GM19438 (cell line): ENCODE measurements around the gene TNFRSF19.

Source experiments
- ATAC-seq: cut with Tn5 transposase; IDR thresholded peaks from one replicate; pipeline ENCODE4 v1.9.1; 2021; ENCODE audit warnings: low read depth; ENCODE audit not compliant: unreplicated experiment

The TNFRSF19 gene

DNA sequence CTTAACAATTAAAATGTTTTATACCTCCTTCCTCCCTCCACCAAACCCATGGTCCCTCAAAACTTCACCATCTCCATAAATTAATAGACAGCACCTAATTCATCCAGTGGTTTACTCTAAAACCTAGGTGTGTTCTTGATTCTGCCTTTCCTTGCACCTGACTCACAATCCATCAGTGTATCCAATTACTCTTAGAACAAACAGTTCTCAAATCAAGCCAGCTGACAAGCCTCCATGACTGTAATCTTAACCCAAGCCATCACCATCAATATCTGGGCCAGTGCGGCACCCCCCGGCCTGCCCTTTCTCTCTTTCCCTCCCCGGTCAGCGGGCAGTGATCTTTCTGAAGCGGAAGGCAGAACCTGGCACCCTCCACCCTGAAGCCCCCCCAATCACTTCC lies 75.6 kb downstream of the TNFRSF19 start:
- no peak for ATAC-seq

DNA sequence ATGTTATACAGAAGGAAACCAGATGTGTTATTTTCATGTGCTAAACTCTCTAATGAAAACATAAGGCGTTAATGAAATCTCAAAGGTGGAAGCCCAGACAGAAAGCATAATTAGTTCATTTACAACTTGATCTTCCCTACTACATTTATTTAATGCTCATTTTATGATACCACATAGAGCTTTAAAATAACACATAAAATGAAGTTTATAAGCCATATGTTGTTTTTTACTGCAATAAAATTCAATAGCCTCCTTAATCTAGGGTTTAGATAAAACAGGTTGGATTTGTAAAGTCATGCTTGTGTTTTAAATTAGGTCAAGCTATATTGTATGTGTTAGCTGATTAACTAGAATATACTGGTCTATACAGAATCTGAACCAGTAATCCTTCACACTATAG lies 81.2 kb downstream of the TNFRSF19 start:
- ATAC-seq, result no peak

DNA sequence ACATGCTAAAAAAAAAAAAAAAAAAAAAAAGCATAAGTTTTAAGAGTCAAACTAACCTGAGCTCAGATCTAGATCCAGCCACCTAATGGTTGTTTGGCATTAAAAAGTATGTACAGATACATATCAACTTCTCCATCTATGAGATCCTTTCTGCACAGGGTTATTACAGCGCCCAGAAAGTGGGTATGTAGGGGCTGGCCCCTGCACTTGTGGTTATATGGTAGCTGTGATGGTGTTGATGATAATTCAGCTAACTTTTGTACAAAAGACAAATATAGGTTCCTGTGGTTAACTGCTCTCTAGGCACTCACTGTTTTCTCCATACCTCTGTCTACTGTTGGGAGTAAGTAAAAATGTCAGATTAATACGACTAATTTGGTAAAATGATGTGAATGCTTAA lies 81.7 kb downstream of the TNFRSF19 start:
- no peak for ATAC-seq

DNA sequence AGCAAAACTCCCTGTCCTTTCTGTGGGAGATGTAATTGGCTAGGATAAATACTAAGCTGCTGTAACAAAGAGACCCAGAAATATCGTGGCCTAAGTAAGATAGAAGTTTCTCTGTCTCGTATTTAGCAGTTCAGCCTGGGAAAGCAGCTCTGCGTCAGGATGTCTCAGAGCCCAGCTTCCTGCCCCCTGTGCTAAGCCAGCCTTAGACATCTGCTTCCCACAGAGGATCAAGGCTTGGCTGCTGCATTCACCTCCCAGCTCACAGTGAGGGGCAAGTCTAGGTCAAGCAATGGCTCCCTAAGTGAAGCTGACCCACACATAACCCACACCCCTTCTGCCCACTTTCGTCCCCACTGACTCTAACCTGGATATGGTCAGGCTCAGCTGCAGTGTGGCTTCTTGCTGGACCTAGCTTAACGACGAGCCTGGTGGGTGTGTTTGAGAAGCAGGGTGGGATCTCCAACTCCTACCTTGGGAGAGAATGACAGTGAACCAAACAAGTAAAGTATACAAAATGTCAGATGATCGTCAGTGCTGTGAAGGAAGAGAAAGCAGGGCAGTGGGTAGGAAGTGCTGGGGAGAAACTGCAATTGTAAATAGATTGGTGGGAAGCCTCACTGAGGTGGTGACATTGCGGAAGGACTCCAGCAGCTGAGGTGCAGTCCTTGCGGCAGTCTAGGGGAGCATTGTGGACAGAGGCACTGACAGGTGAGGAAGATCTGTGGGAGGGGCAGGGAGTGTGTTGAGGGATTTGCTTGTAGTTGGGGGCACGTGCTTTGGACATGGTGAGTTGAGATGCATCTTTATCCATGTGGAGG lies 82.9 kb downstream of the TNFRSF19 start:
- no peak for ATAC-seq

DNA sequence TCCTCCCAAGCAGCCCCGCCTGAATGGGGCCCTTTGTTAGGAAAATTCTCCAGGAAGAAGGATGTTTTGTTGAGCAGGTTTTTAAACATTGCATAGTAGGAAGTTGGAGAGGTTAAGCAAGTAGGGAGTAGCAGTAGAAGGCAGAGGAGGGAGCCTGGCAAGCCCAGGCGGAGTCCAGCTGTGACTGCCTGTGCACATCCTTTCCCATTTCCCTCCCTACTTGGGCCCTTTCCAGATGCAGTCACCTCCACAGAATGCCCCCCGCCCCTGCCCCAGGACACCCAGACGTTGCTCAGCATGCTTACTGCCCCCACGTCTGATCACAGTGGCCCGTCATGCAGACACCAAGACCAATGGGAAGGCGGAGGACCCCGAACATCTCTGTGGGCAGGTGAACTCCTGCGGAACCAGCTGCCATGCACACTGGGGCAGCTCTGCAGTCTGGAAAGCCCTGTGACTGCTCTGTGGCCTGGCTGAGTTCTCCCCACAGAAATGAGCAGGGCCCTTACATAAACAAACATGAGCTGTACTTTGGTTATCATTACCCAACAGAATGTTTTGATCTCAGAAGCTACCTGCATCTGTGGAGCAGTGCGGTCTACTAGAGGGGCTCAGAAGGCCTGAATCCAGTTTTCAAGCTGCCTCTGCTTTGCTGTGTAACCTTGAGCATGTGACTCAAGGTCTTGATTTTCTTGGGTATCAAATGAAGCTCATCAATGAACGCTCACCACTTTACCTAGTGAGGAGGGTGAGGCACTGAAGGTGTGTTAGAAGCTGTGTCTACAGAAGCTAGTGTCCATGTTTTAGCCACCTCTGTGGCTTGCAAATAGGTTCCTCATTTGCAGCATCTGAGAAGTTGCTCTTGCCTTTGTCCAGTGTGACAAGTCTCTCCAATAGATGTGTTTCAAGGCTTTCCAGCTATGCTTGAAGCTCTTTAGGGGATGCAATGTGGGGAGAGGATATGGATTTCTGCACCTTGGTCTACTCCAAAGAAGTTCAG lies 84.2 kb downstream of the TNFRSF19 start:
- no peak for ATAC-seq

DNA sequence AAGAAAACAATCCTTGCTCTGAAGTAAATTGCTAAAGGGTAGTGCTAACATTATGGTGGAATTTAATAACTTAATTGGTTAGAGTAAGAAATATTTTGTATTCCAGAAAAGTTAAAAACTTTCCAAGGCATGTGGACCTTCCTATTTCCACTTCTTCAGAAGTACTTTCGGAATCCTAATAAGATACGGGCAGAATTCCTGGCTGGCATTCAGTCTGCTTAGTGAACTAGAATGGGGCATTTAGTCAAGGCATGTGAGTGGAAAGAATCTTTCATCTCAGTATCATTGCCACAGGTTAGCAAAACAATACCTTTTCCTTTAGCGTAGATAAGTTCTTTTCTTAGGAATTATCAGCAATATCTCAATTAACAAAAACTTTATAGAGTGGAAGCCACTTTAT lies 85.1 kb downstream of the TNFRSF19 start:
- ATAC-seq, result no peak

DNA sequence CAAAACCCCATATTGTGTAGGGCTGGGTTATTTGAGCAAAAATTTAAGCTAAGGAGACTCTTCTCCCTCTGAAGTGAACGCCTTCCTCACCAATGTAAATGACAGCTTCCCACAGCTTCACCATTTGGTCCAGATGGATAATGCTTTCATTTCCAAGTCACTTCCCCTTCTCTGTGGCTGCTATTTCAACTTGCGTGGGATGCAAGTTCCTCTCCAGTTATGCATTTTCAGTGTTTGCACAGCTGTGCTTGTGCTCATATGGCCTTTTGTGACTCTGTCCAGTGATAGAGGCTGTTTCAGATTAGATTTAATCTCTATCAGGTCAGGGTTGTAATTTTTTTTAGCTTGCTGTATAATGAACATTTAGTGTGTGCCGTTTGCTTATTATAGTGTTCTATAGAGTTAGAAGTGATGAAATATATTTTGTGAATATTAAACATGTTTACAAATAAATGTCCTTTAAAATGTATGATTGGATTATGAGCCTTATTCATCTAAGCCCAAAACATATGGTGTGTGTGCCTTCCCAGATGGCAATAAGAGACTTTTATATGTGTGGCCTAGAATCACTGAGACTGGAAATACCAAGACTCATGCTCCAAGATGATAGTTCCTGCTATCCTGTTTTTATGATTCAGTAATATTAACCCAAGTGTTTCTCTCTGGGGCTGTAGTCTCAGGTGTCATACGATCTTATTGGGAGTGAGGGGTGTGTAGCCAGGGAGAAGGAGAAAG lies 86.6 kb downstream of the TNFRSF19 start:
- ATAC-seq, result no peak

GRCh38 chr13:23658929-23659541 lies 88.8 kb downstream of the TNFRSF19 start:
- no peak for ATAC-seq

- no peak for ATAC-seq
These were observed 90.0 kb downstream of the TNFRSF19 start for GRCh38 chr13:23660249-23660648.

DNA sequence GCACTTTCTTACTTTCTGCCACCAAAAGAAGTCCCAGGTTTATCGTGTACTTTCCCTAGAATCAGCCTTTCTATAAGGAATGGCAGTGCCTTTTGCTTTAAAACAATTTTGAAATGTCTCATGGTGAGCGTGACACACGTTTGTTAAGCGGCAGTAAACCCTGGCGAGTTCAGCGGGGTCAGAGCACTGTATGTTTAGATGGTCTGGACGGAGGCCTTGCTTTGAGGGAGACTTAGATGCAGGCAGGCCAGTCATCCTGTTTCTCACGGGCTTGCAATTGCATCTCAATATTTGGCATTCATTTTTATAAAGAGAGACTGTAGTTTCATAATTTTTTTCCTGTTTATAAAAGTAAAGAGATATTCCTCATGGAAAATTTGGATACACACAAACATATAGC lies 96.4 kb downstream of the TNFRSF19 start:
- ATAC-seq, result no peak

GRCh38 chr13:23667750-23668149 lies 97.5 kb downstream of the TNFRSF19 start:
- no peak for ATAC-seq

- ATAC-seq, result no peak
These were observed 98.3 kb downstream of the TNFRSF19 start for GRCh38 chr13:23668562-23668961.

DNA sequence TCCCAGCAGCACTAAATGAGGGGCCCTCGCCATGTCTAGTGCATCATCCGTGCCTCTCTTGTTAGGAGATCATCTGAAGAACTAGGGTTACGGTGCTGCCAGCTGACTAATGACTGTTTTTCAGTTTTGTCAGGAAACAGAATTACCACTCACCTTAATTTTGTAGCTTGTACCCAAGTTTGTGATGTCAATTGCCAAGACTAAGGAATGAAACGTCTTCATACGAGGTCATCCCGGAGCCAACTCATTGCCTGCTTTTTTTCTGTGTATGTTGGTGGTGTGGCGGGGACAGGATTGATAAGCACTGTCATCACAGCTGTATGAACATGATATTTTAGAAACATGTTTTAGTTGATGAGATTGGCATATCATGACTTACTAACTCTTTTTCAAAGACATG lies 100.6 kb downstream of the TNFRSF19 start:
- ATAC-seq, result no peak

DNA sequence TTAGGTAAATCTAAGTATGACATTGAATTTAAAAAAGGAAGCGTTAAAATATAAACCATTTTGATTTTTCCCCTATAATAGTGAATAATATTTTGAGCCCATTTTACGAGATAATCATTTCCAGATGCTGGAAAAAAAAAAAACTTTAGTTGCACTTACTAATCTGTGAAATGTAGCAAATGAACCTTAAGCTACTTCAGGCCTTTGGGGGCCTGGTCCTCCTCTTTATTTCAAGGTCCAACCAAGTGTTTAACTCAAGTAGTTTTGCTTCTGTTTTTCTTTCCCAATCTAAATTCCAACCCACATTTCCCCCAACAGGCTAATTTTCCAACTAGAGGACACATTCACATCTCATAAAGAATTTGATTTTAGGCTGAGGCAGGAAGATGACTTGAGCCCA lies 101.2 kb downstream of the TNFRSF19 start:
- ATAC-seq, result no peak

GRCh38 chr13:23671897-23672296 lies 101.7 kb downstream of the TNFRSF19 start:
- ATAC-seq, result no peak

- no peak for ATAC-seq
These were observed 102.4 kb downstream of the TNFRSF19 start for GRCh38 chr13:23672616-23673015.

GRCh38 chr13:23673354-23673753 lies 103.1 kb downstream of the TNFRSF19 start:
- ATAC-seq, result no peak

GRCh38 chr13:23673867-23674605 lies 103.8 kb downstream of the TNFRSF19 start:
- ATAC-seq, result no peak

DNA sequence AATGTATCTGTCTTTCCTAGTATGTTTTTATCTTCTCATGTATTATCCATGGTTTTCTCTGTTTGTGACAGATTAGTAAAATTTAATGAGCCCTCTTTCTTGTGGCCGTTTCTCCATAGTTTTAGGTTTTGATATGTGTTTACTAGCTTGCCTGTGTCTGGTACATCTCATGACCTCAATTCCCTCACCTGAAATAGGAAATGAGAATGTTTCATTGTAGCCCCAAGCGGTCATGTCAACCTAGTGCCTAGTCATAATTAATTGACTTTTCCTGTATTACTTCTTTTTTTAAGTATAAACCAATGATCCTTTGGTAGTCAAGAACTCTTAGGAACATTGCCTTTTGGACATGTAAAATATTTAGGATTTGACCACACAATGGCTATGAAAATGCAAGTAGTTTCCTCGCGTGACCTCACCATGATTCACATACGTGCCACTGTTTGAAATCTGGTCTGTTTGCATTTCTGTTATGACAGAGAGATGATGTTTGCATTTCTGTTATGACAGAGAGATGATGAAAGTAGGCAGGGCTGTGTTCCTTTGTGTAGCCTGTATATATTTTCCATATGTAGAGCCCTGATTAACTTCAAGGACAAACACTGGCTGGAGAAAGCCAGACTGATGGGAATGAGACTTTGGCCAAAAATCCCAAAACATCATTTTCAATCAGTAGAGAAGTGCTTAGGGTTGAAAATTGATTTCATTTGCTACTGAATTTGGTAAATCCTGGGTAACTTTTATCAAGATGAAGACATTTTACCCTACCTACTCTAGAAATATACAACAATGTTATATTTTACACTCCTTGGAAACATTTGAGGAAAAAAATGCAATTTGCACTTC lies 104.8 kb downstream of the TNFRSF19 start:
- no peak for ATAC-seq
